OCI-LY3 (cell line): ENCODE data around the gene CNDP2.

Source experiments
- EZH2phosphoT487 ChIP-seq: fragments of 200-600 bp; shearing (Covaris generic); IDR thresholded peaks from 2 replicates; pipeline ENCODE4 v1.6.1; 2018; ENCODE audit warnings: antibody characterized with exemption, mixed run types, low read depth
- TF ChIP-seq, protein P1 (sequence below): fragments of 200-600, 300-600 bp; sonication (generic); IDR thresholded peaks from 2 replicates; pipeline ENCODE4 v1.5.1; 2014; ENCODE audit warnings: antibody characterized with exemption, low read length, low read depth

DNA sequence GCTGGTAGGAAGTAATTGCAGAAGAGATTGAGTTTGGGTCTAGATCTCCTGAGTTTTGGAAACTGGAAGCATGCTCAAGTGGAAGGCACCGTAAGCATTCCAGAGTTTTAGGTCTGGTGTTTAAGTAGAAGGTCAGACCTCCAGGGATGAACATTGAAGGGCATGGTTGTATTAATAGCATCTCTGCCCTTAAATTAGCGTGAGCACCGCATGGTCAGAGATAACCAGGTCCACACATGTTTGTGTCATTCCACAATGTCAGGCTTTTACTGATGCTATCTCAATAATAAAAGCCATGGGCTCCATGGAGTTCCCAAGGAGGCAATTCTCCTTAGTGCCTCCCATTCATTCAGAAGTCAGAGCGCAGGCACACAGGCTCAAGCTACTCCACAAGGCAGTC lies 73.2 kb downstream of the CNDP2 start:
- TF ChIP-seq, protein P1, sequence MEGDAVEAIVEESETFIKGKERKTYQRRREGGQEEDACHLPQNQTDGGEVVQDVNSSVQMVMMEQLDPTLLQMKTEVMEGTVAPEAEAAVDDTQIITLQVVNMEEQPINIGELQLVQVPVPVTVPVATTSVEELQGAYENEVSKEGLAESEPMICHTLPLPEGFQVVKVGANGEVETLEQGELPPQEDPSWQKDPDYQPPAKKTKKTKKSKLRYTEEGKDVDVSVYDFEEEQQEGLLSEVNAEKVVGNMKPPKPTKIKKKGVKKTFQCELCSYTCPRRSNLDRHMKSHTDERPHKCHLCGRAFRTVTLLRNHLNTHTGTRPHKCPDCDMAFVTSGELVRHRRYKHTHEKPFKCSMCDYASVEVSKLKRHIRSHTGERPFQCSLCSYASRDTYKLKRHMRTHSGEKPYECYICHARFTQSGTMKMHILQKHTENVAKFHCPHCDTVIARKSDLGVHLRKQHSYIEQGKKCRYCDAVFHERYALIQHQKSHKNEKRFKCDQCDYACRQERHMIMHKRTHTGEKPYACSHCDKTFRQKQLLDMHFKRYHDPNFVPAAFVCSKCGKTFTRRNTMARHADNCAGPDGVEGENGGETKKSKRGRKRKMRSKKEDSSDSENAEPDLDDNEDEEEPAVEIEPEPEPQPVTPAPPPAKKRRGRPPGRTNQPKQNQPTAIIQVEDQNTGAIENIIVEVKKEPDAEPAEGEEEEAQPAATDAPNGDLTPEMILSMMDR = no peak
- TF ChIP-seq EZH2phosphoT487 = no peak
